MG63 (cell line): ENCODE measurements around the gene GGNBP2. TPM values are rescaled to one million over a fixed set of nuclear protein-coding genes. Genes with fewer than 3 reads are reported as not detected.

Experiments
- DNase-seq: peaks from one replicate; pipeline ENCODE4 v3.0.0-alpha.2; 2020
- H3K27me3 ChIP-seq: fragments of 250-450 bp; sonication (Bioruptor Pico); 2 replicates; pipeline ENCODE4 v1.5.1; 2020; ENCODE audit warnings: mild to moderate bottlenecking, moderate library complexity
- H3K36me3 ChIP-seq: fragments of 250-450 bp; sonication (Bioruptor Pico); 2 replicates; pipeline ENCODE4 v1.5.1; 2020; ENCODE audit warnings: mild to moderate bottlenecking, moderate library complexity
- H3K4me3 ChIP-seq: fragments of 250-450 bp; sonication (Bioruptor Pico); 2 replicates; pipeline ENCODE4 v1.5.1; 2020; ENCODE audit warnings: mild to moderate bottlenecking, moderate library complexity
- H3K9me3 ChIP-seq: fragments of 250-450 bp; sonication (Bioruptor Pico); 2 replicates; pipeline ENCODE4 v1.5.1; 2020; ENCODE audit warnings: mild to moderate bottlenecking, moderate library complexity
- total RNA-seq: library from RNA; depleted of rRNA; stranded (reverse); fragments of >200 nt; shearing (Covaris generic); gene quantifications from 2 replicates; pipeline ENCODE4 v1.2.3, GENCODE V29; 2014; ENCODE audit warnings: low replicate concordance

The GGNBP2 gene
- total RNA-seq, 1 experiment from 2014 or later, result 64.2 TPM

GRCh38 chr17:36591434-36592315 lies 47.0 kb downstream of the GGNBP2 start, which contains the start of gene DHRS11:
Gene DHRS11, plus strand, starts transcription at chr17:36591879. Its CDS starts 131 bp downstream, at chr17:36592010.
- peak; percentile 90 for DNase-seq
- peaks cover 47% of the 10 kb centered on the region for H3K36me3 ChIP-seq

GRCh38 chr17:36592316-36592715 lies 47.6 kb downstream of the GGNBP2 start:
- H3K27me3 ChIP-seq, result no peaks in the 10 kb centered on the region
- no peaks in the 10 kb centered on the region for H3K9me3 ChIP-seq
- H3K4me3 ChIP-seq, result peak overlapping the region; percentile 64
- H3K36me3 ChIP-seq, result peaks cover 49% of the 10 kb centered on the region
- DNase-seq, result peak; percentile 48

More at GRCh38 chr17:36591434-36592315, 47.0 kb downstream of the GGNBP2 start, which contains the start of gene DHRS11:
- no peaks in the 10 kb centered on the region for H3K27me3 ChIP-seq
- H3K4me3 ChIP-seq, result peak within 1 kb of the TSS; percentile 64
- H3K9me3 ChIP-seq, result no peaks in the 10 kb centered on the region

GRCh38 chr17:36592716-36593321 lies 48.1 kb downstream of the GGNBP2 start:
- no peaks in the 10 kb centered on the region for H3K27me3 ChIP-seq

GRCh38 chr17:36593656-36594316 lies 49.1 kb downstream of the GGNBP2 start:
- Histone ChIP-seq H3K9me3 (no peaks in the 10 kb centered on the region), H3K36me3 (peaks cover 36% of the 10 kb centered on the region), H3K4me3 (no peak overlapping the region), H3K27me3 (no peaks in the 10 kb centered on the region)
- no peak for DNase-seq

More at GRCh38 chr17:36592716-36593321, 48.1 kb downstream of the GGNBP2 start:
- peak overlapping the region; percentile 64 for H3K4me3 ChIP-seq
- no peak for DNase-seq
- H3K9me3 ChIP-seq, result no peaks in the 10 kb centered on the region
- H3K36me3 ChIP-seq, result peaks cover 45% of the 10 kb centered on the region

GRCh38 chr17:36594626-36595401 lies 50.1 kb downstream of the GGNBP2 start:
- H3K27me3 ChIP-seq, result no peaks in the 10 kb centered on the region
- no peak for DNase-seq
- H3K4me3 ChIP-seq, result no peak overlapping the region
- no peaks in the 10 kb centered on the region for H3K9me3 ChIP-seq
- H3K36me3 ChIP-seq, result peaks cover 25% of the 10 kb centered on the region

- Histone ChIP-seq H3K4me3 (no peak overlapping the region), H3K9me3 (no peaks in the 10 kb centered on the region), H3K36me3 (peaks cover 16% of the 10 kb centered on the region), H3K27me3 (no peaks in the 10 kb centered on the region)
- DNase-seq, result no peak
Measured at GRCh38 chr17:36597226-36597625, 52.5 kb downstream of the GGNBP2 start.

GRCh38 chr17:36597866-36598777 lies 53.4 kb downstream of the GGNBP2 start:
- no peak for DNase-seq
- Histone ChIP-seq H3K4me3 (no peak overlapping the region), H3K27me3 (no peaks in the 10 kb centered on the region), H3K9me3 (no peaks in the 10 kb centered on the region), H3K36me3 (peaks cover 19% of the 10 kb centered on the region)

- Histone ChIP-seq H3K4me3 (no peak overlapping the region), H3K36me3 (peaks cover 25% of the 10 kb centered on the region), H3K9me3 (no peaks in the 10 kb centered on the region), H3K27me3 (no peaks in the 10 kb centered on the region)
- no peak for DNase-seq
Measured at GRCh38 chr17:36598951-36599401, 54.3 kb downstream of the GGNBP2 start.

- H3K36me3 ChIP-seq, result peaks cover 26% of the 10 kb centered on the region
- H3K4me3 ChIP-seq, result no peak overlapping the region
- DNase-seq, result no peak
- no peaks in the 10 kb centered on the region for H3K27me3 ChIP-seq
- no peaks in the 10 kb centered on the region for H3K9me3 ChIP-seq
Measured at GRCh38 chr17:36599546-36600250, 55.0 kb downstream of the GGNBP2 start.

- Histone ChIP-seq H3K27me3 (no peaks in the 10 kb centered on the region), H3K4me3 (no peak overlapping the region), H3K9me3 (no peaks in the 10 kb centered on the region), H3K36me3 (peaks cover 27% of the 10 kb centered on the region)
- no peak for DNase-seq
Measured at GRCh38 chr17:36600465-36600864, 55.7 kb downstream of the GGNBP2 start.

GRCh38 chr17:36600936-36601302 lies 56.2 kb downstream of the GGNBP2 start:
- H3K36me3 ChIP-seq, result peaks cover 32% of the 10 kb centered on the region
- H3K27me3 ChIP-seq, result no peaks in the 10 kb centered on the region
- DNase-seq, result no peak
- peak overlapping the region; percentile 62 for H3K4me3 ChIP-seq
- H3K9me3 ChIP-seq, result no peaks in the 10 kb centered on the region

- peak; percentile 95 for DNase-seq
- no peaks in the 10 kb centered on the region for H3K9me3 ChIP-seq
- no peaks in the 10 kb centered on the region for H3K27me3 ChIP-seq
- peaks cover 29% of the 10 kb centered on the region for H3K36me3 ChIP-seq
- H3K4me3 ChIP-seq, result peak within 1 kb of the TSS; percentile 62
Measured at GRCh38 chr17:36601303-36602029, 56.7 kb downstream of the GGNBP2 start, which contains the start of gene MRM1. Gene MRM1, plus strand, starts transcription at chr17:36601583. Its CDS starts 228 bp downstream, at chr17:36601811.

- Histone ChIP-seq H3K36me3 (peaks cover 23% of the 10 kb centered on the region), H3K4me3 (peak overlapping the region; percentile 62), H3K27me3 (no peaks in the 10 kb centered on the region), H3K9me3 (no peaks in the 10 kb centered on the region)
- DNase-seq, result peak; percentile 23
Measured at GRCh38 chr17:36602030-36602748, 57.5 kb downstream of the GGNBP2 start.

- DNase-seq, result peak; percentile 76
- H3K4me3 ChIP-seq, result peak overlapping the region; percentile 62
- H3K27me3 ChIP-seq, result no peaks in the 10 kb centered on the region
Measured at GRCh38 chr17:36602924-36603384, 58.2 kb downstream of the GGNBP2 start.

More at GRCh38 chr17:36602924-36603384, 58.2 kb downstream of the GGNBP2 start:
- H3K36me3 ChIP-seq, result peaks cover 25% of the 10 kb centered on the region
- H3K9me3 ChIP-seq, result no peaks in the 10 kb centered on the region
